Measurements from ENCODE around the gene IMPG2.

IMPG2 gene

DNA sequence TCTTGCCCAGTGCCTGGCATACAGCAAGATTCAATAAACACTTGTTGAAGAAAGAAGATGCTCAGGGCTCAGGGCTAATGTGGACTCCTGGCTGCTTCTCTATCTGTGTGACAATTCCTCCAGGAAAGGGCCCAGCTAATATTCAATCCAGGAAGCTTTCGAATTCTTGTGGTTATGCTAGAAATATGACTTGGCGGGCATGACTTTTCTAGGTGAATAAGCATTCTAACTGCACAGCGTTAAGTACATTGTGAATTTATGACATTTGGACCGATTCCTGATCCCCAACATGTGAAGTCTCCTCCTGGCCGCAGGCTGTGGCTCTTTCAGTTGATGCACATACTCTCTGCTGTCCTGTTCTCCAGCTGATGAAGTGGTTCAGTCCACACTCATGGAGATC lies 117.0 kb downstream of the IMPG2 start:
- DNase-seq (ENCODE audit: low read depth, low spot score): peak; percentile 48
- no peak overlapping the region for H3K4me3 ChIP-seq (ENCODE audit: low read depth, low read length)
- in situ Hi-C loops (cut with HindIII; ENCODE audit: low sequenced_read_pairs): no loop called here
- TF ChIP-seq, protein P1, sequence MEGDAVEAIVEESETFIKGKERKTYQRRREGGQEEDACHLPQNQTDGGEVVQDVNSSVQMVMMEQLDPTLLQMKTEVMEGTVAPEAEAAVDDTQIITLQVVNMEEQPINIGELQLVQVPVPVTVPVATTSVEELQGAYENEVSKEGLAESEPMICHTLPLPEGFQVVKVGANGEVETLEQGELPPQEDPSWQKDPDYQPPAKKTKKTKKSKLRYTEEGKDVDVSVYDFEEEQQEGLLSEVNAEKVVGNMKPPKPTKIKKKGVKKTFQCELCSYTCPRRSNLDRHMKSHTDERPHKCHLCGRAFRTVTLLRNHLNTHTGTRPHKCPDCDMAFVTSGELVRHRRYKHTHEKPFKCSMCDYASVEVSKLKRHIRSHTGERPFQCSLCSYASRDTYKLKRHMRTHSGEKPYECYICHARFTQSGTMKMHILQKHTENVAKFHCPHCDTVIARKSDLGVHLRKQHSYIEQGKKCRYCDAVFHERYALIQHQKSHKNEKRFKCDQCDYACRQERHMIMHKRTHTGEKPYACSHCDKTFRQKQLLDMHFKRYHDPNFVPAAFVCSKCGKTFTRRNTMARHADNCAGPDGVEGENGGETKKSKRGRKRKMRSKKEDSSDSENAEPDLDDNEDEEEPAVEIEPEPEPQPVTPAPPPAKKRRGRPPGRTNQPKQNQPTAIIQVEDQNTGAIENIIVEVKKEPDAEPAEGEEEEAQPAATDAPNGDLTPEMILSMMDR (IDR thresholded peaks at IDR 0.05; ENCODE audit: low read depth, low read length): no peak

DNA sequence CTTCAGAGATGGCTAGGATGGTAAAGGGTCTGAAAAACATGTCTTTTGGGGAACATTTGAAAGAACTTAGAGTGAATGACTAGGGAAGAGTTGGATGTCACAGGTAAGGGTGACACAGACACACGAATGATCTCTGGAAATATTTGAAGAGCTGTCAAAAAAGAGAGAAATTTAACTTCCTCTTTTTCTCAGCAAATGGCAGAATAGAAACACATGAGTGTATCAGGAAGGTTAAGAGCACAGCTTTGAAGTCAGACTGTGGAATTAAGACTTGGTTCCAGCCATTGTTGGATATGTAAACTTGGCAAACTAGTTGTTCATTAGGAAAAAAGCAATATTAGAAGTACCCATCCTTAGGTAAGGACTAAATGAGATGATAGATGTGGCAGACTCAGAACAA lies 117.7 kb downstream of the IMPG2 start:
- TF ChIP-seq, protein P1 (IDR thresholded peaks at IDR 0.05; ENCODE audit: low read depth, low read length): no peak
- in situ Hi-C loops (cut with HindIII; ENCODE audit: low sequenced_read_pairs): no loop called here
- H3K4me3 ChIP-seq (ENCODE audit: low read depth, low read length): no peak overlapping the region
- no peak for DNase-seq (ENCODE audit: low read depth, low spot score)

DNA sequence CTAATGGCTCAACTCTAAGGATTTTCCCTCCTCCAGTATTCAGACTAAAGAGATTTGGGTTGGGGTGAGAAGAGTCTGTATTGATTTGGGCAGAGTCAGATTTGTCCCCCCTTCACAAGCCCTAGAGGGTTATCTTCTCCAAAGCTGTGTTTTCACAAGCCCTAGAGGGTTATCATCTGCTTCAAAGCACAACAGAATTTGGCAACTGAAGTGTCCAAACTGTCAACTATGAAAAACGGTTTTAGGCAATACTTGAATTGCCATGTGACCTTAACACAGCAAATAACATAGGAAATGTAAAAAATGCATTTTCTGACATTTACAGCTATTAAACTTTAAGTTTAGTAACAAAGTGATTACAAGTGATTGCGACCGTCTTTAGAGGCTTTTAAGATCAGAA lies 119.9 kb downstream of the IMPG2 start:
- TF ChIP-seq, protein P1 (IDR thresholded peaks at IDR 0.05; ENCODE audit: low read depth, low read length): no peak
- in situ Hi-C loops (cut with HindIII; ENCODE audit: low sequenced_read_pairs): no loop called here
- DNase-seq (ENCODE audit: low read depth, low spot score): no peak
- no peak overlapping the region for H3K4me3 ChIP-seq (ENCODE audit: low read depth, low read length)

DNA sequence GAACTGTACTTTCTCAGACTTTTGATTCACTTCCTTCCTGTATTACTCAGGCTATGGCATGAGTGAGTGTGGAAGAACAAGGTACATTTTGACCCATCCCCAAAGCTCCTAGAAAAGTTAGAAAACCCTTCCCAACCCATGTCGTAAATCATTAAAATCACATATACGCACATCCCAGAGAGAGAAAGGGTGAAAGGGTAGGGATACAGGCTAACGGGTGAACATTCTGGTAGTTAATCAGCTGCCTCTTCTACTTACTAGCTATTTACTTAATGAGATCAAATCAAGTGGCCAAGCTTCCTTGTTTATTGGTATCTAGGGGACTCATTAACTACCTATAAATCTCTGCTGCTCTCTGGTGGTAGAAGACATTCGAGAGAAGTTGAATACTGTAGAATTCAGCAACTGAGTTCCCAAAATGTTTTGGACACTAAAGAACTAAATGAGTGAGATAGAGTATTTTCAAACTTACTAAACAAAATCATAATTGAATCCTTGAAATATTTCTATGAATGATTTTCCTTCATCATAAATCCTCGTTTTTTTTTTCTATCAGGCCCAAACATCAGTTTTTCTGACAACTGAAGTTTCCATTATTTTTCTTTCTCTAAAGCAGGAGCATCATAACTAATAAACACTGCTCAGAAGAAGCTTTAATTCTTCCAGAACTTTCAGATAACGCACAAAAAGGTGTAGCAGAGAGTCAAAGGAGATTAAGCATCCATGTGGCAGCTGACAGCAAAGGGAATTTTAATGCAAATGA lies 124.2 kb downstream of the IMPG2 start:
- in situ Hi-C loops (cut with HindIII; ENCODE audit: low sequenced_read_pairs): loop anchor here (10.0 kb wide), 1 partner anchor 301 kb away; no protein-coding TSS in a partner anchor
- TF ChIP-seq, protein P1 (IDR thresholded peaks at IDR 0.05; ENCODE audit: low read depth, low read length): peak; percentile 61
- DNase-seq (ENCODE audit: low read depth, low spot score): peak; percentile 67
- no peak overlapping the region for H3K4me3 ChIP-seq (ENCODE audit: low read depth, low read length)

DNA sequence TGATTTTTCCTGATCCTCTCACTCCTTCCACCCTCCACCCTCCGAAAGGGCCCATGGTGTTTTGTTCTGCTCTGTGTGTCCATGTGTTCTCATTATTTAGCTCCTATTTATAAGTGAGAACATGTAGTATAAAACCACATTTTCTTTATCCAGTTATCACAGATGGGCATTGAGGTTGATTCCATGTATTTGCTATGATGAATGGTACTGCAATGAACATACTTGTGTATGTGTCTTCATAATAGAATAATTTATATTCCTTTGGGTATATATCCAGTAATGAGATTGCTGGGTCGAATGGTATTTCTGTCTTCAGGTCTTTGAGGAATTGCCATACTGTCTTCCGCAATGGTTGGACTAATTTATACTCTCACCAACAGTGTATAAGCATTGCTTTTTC lies 126.0 kb downstream of the IMPG2 start:
- TF ChIP-seq, protein P1 (IDR thresholded peaks at IDR 0.05; ENCODE audit: low read depth, low read length): no peak
- no peak for DNase-seq (ENCODE audit: low read depth, low spot score)
- in situ Hi-C loops (cut with HindIII; ENCODE audit: low sequenced_read_pairs): loop anchor here (10.0 kb wide), 1 partner anchor 300 kb away; no protein-coding TSS in a partner anchor
- no peak overlapping the region for H3K4me3 ChIP-seq (ENCODE audit: low read depth, low read length)

DNA sequence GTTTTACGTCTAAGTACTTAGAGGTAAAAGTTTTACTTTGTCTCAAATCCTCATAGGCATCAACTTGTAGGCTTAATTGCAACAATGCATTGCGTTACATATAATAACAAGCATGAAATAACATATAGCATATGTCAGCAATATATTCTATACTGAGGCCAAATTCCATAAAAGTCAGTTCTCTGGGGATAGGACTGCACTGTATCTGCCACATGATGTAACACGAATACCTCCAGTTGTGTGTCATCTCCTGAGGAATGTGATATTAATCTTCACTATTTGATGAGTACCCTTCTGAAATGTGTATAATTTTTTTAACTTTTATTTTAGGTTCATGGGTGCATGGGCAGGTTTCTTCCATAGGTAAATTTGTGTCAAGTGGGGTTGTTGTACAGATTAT lies 126.4 kb downstream of the IMPG2 start:
- TF ChIP-seq, protein P1 (IDR thresholded peaks at IDR 0.05; ENCODE audit: low read depth, low read length): no peak
- in situ Hi-C loops (cut with HindIII; ENCODE audit: low sequenced_read_pairs): loop anchor here (10.0 kb wide), 1 partner anchor 299 kb away; no protein-coding TSS in a partner anchor
- peak; percentile 33 for DNase-seq (ENCODE audit: low read depth, low spot score)
- no peak overlapping the region for H3K4me3 ChIP-seq (ENCODE audit: low read depth, low read length)

Data from astrocyte of the spinal cord (primary cell).